AG04450 (cell line): ENCODE measurements around the gene HIVEP3. TPM values are rescaled to one million over a fixed set of nuclear protein-coding genes. Genes with fewer than 3 reads are reported as not detected.

Source experiments
- CTCF ChIA-PET: fragments of 300-600, 350-600 bp; formaldehyde crosslinking; extraction: SDS; loops from one replicate; lab custom pipeline; 2022; ENCODE audit warnings: antibody characterized with exemption, inconsistent platforms; lab: Charles Lee
- POLR2A ChIA-PET: fragments of 350-600 bp; formaldehyde crosslinking; extraction: SDS; loops from one replicate; lab custom pipeline; 2021; ENCODE audit warnings: antibody characterized with exemption, inconsistent platforms; lab: Yijun Ruan, JAX
- DNase-seq: peaks from one replicate; pipeline ENCODE4 v3.0.0-alpha.2; 2011; ENCODE audit warnings: low read depth, low spot score
- H3K27ac ChIP-seq: one replicate; pipeline ENCODE4 v1.5.1; 2012; ENCODE audit warnings: low read depth, low read length, control low read depth
- H3K27me3 ChIP-seq: one replicate; pipeline ENCODE4 v1.6.0; 2012; ENCODE audit warnings: low read length; ENCODE audit not compliant: control insufficient read depth, insufficient read depth
- H3K4me3 ChIP-seq: 2 replicates; pipeline ENCODE4 v1.5.1; 2011; ENCODE audit warnings: mild to moderate bottlenecking, low read depth, low read length, control low read depth
- H3K9me3 ChIP-seq: 2 replicates; pipeline ENCODE4 v1.5.1; 2012; ENCODE audit warnings: low read length; ENCODE audit not compliant: control insufficient read depth, insufficient read depth
- polyA plus RNA-seq: library from polyadenylated mRNA; depleted of rRNA; stranded (reverse); fragments of >200 nt; gene quantifications from 2 replicates; pipeline ENCODE4 v1.2.3, GENCODE V29; 2011
- TF ChIP-seq, protein P1 (sequence below): IDR thresholded peaks from 2 replicates; pipeline ENCODE4 v1.5.1; 2011; ENCODE audit warnings: low read depth, low read length, control low read depth, inconsistent platforms

HIVEP3 gene
- polyA plus RNA-seq, 1 experiment, result 4.8 TPM

DNA sequence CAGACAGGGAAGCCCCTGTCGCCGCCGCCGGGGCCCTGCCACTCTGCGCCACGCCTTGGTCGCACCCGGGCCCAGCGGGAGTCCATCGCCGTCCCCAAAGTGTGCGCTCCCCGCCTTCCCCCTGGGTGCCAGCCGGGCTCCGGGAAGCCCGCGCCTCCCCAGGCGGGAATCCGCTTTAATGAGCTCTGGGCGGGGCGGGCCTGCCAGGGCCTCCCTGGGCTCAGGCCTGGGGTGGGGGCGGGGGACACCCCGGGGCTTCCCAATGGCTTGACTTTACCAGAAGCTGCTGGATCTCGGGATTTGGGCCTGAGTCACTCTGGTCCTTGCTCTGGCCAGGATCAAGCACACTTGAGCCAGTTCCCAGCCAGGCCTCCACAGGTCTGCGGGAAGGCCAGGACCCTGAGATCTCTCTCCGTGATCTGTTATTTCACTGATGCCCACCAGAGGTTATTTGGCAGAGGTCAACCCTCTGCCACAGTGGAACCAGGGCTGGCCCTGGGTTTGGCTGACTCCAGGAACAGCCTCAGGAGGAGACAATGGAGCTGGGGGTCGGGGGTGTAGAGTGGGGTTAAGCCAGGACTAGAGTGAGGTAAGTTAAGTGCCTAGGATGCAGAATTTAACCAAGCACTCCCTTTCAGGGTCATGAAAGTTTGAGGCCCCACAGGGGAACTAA is 255.8 kb downstream of the HIVEP3 start:
- no peak for DNase-seq
- H3K9me3 ChIP-seq, result no peaks in the 10 kb centered on the region
- H3K27me3 ChIP-seq, result no peaks in the 10 kb centered on the region
- ChIA-PET POLR2A (interaction anchor here (0.5 to 3.0 kb wide), 4 partner anchors 10 to 387 kb away, joined by 3 to 18 read pairs (median 4); no protein-coding TSS in a partner anchor), CTCF (no interaction called here)
- H3K27ac ChIP-seq, result peak overlapping the region; percentile 47
- TF ChIP-seq, protein P1, sequence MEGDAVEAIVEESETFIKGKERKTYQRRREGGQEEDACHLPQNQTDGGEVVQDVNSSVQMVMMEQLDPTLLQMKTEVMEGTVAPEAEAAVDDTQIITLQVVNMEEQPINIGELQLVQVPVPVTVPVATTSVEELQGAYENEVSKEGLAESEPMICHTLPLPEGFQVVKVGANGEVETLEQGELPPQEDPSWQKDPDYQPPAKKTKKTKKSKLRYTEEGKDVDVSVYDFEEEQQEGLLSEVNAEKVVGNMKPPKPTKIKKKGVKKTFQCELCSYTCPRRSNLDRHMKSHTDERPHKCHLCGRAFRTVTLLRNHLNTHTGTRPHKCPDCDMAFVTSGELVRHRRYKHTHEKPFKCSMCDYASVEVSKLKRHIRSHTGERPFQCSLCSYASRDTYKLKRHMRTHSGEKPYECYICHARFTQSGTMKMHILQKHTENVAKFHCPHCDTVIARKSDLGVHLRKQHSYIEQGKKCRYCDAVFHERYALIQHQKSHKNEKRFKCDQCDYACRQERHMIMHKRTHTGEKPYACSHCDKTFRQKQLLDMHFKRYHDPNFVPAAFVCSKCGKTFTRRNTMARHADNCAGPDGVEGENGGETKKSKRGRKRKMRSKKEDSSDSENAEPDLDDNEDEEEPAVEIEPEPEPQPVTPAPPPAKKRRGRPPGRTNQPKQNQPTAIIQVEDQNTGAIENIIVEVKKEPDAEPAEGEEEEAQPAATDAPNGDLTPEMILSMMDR, result no peak
- peak overlapping the region; percentile 53 for H3K4me3 ChIP-seq

DNA sequence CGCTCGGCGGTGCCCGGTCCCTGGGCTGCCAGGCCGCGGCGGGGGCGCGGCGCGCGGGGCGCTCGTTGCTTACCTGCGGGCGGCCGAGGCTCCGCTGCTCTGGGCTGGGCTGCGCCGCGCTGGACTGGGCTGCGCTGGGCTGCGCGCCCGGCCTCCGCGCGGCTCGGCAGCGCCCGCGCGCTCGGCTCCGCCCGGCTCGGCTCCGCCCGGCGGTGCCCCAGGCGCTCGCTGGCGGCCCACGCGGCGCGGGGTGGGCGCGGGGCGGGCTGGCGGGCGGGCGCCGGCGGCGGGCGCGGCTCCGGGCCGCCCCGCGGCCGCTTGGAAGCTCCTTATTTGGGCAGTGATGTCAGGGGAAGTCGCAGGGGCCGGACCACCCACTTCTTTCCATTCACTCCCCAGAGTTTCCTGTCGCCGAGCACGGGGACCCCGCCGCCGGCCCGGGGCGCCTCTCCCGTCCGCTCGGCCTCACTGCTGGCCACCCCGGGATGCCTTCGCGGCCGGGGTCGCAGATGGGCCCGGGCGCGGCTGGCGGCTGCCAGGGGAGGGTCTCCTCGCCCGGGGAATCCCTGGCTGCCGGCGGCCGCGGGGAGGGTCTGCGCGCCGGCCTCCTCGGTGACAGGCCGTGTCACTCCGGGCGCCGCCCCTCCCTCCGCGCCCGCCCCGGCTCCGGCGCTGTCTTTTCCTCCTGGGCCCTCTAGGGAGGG is 256.5 kb downstream of the HIVEP3 start:
- peak overlapping the region; percentile 47 for H3K27ac ChIP-seq
- peak; percentile 51 for DNase-seq
- peak overlapping the region; percentile 84 for H3K4me3 ChIP-seq
- TF ChIP-seq, protein P1, result no peak
- no peaks in the 10 kb centered on the region for H3K27me3 ChIP-seq
- H3K9me3 ChIP-seq, result no peaks in the 10 kb centered on the region
- CTCF ChIA-PET, result no interaction called here
- POLR2A ChIA-PET, result interaction anchor here (0.5 to 3.0 kb wide), 4 partner anchors 10 to 386 kb away, joined by 3 to 18 read pairs (median 4); no protein-coding TSS in a partner anchor

DNA sequence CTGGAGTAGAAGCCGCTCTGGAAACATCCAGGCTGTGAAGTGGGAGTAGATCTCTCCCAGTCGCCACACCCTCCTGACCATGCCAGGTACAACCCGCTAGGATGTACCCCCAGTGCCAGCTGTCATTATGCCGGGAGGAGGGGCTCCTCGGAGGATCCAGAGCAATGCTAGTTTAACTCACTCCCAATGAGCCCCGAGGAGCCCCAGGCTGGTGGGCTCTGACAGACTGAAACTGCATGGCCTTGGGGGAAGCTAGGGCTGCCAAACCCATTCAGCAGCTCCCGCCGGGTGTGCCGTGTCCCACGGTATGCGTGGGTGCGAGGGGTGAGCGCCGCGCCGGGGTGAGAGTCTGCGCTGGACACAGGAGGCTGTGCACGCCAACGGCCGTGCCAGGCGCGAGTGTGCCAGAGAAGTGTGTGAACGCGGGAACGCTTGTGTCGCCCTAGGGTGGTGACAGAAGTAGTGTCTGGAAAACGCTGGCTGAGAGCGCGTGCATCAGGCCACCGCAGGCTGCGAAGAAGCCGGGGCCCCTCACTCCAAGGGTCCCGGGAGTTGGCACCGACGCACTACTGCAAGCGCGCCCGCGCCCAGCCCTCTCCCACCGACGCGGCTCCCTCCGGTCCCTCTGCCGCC is 257.2 kb downstream of the HIVEP3 start:
- no peaks in the 10 kb centered on the region for H3K9me3 ChIP-seq
- TF ChIP-seq, protein P1, result no peak
- no peaks in the 10 kb centered on the region for H3K27me3 ChIP-seq
- H3K4me3 ChIP-seq, result peak overlapping the region; percentile 84
- H3K27ac ChIP-seq, result no peak overlapping the region
- CTCF ChIA-PET, result no interaction called here
- DNase-seq, result no peak
- POLR2A ChIA-PET, result interaction anchor here (1.0 to 3.0 kb wide), 2 partner anchors 11 to 134 kb away, joined by 3 to 18 read pairs; no protein-coding TSS in a partner anchor

DNA sequence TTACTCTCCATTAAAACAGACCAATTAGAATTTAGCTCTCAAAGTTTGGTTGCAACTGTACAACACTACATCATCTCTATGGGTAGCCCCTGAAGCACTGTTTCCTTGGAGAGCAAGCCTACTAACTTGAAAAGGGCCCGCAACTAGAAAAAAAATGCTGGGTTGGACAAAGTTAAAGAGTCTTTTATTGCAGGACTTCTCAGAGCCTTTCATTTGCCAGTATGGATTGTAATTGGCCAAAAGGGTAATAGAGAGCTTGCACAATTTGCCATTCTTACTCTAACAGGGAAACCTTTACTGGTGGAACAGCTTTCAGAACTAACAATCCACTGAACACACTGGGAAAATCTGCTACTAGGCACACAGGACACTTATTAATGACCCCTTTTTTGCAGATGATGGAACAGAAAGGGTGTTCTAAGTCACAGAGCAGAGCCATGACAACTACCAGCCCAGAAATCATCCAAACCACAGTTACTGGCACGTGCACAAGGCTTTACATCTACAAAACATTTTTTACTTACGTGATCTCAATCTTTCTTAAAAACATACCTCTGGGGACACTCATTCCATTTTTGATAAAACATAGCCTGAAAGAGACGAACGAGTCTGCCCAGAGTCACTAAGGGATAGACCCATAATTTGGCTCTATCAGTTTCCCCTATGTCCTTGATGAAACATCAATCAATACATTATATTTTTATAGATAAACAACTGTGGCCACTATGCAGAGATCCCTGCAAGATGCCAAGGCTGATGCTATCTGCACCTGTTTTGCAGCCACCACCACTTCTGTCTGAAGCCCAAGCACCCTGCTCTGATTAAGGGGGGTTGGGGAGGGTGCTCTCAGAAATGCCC is 257.9 kb downstream of the HIVEP3 start:
- no peak overlapping the region for H3K27ac ChIP-seq
- ChIA-PET CTCF (no interaction called here), POLR2A (no interaction called here)
- TF ChIP-seq, protein P1, result no peak
- H3K4me3 ChIP-seq, result peak overlapping the region; percentile 84
- no peaks in the 10 kb centered on the region for H3K9me3 ChIP-seq
- no peaks in the 10 kb centered on the region for H3K27me3 ChIP-seq
- no peak for DNase-seq
